SW480 (cell line): ENCODE measurements around the gene HIPK2.
A peak's percentile ranks its signal among the peaks of the same experiment; 100 is the strongest.

ENCODE experiments used
- DNase-seq: peaks from one replicate; pipeline ENCODE4 v3.0.0-alpha.2; 2016; ENCODE audit warnings: low spot score

Gene HIPK2

DNA sequence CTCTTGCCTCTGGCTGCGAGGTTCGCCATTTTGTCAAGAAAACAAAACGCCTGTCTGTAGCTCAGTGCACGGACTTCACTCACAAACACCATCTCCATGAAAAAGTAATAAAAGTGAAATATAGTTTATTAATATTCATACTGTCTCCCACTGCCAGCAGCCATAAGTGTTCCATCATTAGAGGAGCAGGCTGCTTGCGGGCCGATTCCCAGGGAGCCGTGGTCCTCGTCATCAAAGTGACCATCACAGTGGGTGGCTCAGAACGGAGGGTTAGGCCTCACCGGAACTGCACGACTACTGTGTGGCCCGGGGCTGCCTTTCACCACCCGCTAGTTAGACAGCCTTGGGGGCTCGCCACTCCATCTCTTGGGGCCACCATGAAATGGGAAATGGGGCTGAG lies 82.7 kb downstream of the HIPK2 start:
- no peak for DNase-seq

DNA sequence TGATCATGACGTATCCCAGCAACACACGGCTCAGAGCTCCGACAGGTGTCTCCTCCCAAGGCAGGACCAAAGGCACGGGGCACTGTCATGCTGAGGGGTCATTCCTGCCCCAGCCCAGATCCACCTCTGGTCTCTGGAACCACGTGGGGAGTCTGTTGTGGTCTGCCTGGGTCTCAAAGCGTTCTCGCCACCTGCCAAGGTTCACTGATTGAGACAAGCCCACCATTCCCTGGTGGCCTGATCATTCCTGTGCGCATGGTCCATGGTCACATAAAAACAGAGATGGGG lies 83.5 kb downstream of the HIPK2 start:
- DNase-seq, result no peak

DNA sequence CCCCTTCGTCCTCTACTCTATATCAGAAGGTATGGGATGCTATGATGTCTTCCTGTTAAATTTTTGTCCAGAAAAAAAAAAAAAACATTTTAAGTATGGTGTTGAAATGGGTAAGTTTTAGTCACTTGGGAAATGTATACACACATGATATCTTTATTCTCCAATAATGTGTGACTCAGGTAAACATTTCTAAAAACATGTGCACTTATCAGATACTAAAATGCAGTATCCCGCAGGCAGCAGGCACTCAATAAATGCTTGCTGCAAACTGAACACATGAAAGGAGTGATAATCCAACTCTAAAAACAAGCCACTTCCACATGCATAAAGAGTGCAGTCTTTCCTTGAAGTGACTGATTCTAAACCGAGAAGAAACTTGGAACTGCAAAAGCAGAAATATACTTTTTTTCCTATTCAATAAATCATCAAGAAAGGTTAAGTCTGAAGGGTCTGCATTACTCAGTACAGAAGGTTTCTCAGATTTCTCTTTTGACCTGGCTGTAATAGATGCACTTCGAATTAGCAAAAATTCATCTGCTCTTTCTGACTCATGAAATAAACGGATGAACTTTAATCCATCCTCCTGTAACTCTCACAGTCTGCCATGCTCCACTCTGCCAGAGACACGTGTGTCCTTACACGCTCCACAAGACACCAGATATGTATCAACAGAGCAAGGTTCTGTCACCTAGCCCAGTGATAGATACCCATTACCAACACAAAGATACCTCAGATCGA lies 84.0 kb downstream of the HIPK2 start:
- DNase-seq, result no peak

DNA sequence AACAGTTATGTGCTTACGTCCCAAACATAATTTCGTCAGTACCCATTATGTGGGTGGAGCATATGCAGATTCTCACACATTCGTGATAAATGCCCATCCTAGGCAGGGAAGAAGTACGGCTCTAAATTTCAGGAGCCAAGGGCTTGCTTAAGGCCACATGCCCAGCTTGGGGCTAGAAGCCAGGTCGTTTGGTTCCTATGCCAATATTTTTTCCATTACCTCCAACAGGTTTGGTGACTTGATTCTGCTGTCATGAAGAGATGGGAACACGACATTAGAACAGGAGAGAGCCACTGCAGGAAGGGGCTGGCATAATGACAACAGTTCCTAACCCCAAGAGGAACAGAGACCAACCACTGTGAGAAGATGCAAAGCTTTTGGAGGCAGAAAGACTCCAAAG lies 85.1 kb downstream of the HIPK2 start:
- no peak for DNase-seq

DNA sequence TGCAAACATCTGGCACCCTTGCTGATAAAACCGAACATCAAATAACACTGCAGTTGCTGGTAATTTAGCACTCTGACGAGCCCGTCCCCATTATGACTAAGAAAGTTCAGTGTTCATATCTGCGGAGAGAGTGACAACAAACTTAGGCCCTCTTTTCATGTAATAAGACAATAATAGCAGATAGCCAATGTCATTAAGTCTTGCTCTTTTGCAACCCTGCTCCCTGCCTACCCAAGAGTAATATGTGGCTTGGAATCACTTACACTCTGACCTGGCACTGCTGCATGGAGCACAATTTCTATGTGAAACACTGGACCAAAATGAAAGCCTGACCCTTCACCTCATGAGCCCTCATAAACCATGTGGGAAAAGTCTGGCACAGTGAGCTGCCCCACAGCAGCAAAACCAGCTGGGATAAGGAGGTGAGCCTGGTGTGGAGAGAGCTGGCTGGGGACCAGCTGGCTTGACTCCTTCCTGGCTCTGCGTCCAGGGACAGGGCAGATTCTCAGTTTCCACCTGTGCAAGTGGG lies 86.5 kb downstream of the HIPK2 start:
- no peak for DNase-seq

DNA sequence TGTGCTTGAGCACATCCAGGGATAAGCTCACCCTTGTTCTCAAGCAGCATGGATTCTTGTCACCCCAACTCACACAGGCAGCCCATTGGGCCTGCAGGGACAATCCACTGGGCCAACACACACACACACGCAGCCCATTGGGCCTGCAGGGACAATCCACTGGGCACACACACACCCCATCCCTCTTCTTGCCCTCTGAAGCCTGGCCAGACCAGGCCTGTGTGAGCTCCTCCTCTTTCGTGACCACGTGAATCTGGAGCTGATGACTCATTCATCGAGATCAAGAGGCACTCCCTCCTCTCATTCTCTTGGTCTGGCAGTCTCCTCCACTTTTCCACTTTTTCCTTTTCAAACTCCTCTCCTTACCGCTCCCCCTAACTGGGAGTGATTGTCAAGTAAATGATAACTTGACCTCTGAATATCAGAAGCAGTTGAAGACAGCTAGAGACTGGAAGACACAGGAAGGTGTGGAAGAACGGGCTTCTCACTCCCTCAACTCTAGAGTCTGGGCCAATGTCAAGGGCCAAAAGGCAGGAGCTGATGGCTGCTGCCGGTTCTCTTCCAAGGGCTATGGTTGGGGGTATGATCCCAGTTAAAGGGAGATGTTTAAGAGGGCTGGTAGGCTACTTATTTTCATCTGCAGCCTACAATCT lies 89.7 kb downstream of the HIPK2 start:
- DNase-seq, result peak; percentile 44

DNA sequence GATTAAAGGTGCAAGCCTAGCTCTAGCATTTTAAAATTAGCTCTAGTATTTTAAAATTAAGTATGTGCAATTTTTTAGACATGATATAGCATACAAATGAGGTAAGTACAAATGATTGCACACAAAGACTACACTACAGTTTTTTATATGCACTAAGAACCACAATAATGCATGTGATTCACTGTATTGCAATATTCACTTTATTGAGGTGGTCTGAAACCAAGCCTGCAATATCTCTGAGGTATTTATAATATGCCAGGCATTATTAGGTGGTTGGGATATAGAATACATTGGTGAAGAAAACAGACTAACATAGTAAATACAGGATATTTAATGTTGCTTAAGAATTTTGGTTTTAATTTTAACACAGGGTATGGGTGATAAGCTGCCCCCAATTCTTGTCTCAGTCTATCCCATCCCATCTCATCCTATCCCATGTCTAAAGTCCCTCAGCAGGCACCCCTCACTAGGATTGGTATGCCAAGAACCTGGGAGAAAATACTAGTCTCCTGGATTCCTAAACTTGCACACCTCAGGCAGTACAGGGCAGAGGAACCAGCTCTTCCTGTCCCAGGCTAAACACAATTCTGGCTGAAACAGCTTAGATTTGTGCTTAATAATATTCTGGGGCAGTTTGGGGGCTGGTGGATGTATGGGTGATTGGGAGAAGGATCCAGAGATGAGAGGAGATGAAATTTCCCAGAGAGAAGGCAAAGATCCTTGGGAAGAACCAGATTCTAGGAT lies 90.4 kb downstream of the HIPK2 start:
- no peak for DNase-seq

DNA sequence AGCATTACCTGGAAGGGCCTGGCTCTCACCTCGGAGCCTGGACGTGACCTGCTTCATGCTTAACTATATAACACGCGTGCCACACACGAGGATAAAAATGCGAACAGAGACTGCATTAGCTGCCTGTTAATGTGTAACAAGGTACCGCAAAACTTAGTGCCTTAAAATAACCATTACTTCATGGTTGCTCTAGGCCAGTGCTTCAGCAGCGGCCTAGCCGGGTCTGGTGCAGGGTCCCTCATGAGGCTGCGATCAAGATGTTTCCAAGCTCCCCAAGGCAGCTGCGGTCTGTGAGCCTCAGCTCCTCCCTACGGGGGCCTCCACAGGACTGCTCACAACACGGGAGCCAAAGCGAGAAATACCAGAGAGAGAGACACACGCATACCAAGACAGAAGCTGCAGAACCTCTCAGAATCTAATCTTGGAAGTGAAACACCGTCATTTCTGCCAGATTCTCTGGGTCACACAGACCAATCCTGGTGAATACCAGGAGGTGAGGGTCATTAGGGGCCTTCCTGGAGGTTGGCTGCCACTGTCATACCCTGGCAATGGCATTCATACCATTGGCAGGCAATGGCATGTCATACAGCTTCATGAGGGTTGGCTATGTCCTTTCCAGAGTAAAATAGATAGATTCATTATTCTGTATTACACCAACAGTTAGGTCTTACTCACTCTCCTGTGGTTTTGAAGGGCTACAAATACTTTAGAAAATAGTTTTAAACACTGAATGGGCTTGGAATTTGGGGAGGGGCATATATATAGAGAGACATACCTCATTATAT lies 94.5 kb downstream of the HIPK2 start:
- no peak for DNase-seq

DNA sequence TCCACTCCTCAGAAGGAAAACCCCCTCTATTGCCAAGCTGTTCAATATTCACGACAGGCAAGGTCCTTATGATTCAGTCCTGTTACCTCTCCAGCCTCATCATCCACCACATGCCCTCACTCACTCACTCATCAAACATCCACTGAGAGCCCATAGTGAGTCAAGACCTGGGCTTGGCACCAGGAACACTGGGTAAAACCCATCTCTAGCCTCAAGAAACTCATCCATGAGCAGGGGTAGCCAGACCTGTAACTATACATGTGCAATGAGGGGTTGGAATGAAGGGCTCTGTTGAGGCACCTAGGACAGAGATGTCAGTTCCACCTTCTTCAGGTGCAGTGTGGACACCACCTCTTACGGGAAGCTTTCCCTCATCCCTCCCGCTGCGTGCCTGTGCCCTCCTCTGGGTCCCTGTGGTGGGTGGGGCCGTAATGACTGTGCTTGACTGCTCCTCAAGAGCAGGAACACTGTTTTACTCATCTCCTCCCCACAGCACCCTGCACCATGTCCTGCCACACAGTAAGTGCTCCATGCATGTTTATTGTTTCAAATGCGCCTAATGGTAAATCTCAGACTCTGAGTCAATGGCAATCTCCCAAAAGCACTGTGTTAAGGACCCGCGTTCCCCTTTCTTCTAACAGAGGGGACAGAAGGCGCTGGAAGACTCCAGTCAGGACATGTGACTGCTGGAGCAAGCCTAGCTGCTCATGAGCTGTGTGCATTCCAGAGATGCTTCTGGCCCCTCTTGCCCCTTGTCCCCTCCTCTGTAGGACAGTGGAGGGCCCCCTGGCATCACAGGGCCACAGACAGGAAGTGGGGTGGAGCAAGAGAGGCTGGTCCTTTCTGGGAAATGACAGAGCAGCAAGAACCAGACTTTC lies 95.4 kb downstream of the HIPK2 start:
- DNase-seq, result no peak

DNA sequence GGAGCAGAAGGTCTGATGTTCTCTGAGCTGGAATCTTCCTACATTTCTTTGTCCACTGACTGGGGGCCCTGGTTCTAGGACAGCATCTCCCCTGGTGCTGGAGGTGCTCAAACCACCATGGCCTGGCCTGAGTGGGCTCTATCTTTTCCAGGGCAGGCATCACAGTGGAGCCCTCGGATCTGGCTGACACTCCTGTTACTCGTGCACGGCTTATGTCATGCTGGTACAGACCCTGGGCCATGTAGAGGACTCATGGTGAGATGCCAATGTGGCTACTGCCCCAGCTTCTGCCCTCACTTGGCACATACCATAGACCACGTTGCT lies 96.0 kb downstream of the HIPK2 start:
- DNase-seq, result no peak

DNA sequence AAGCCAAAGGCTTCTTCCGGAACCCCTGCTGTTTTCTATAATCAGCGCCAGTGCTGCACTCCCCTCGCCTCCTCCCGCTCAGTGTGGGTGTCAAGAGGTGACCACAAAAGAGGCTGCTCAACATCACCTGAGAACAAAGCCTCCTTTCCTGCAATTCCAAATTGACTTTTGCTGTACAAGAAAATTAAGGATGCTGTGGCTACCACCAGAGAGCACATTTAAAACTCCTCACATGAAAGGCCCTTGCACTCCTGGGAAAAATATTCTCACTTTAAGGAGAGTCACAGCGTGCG lies 96.4 kb downstream of the HIPK2 start:
- DNase-seq, result peak; percentile 14

DNA sequence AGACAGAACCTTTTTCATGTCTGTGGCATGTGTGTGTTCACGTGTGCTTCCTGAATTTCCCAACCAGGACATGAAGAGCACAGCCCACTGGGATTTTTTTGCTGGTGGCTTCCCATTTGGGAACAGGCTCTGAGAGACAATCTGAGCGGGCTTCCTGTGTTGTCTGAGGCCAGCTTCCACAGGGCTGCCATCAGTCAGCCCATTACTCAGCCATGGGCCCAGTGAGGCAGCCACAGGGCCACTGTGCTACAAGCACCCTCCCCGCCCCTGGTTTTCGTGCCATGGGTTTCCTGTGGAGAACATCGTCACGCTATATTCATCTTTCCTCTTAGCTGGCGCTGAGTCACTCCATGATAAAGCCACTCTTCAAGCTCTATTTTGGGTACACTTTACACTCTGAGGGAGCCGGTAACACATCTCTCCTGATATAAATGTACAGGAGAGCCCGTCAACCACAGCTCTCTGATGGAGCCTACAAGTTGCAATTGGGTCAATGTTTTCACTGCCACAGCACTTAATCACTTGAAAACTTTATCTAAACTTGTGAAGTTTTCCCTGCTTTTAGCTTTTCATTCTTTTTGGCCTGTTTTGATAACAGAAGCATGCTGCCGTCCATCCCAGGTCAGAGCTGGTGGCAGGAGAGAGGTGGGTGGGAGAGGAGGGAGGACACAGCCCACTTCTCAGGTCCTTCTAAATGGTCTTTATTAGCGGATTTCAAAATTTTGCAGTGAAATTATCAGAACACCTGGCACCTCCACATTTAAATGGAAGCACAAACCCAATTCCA lies 96.9 kb downstream of the HIPK2 start:
- DNase-seq, result peak; percentile 37

DNA sequence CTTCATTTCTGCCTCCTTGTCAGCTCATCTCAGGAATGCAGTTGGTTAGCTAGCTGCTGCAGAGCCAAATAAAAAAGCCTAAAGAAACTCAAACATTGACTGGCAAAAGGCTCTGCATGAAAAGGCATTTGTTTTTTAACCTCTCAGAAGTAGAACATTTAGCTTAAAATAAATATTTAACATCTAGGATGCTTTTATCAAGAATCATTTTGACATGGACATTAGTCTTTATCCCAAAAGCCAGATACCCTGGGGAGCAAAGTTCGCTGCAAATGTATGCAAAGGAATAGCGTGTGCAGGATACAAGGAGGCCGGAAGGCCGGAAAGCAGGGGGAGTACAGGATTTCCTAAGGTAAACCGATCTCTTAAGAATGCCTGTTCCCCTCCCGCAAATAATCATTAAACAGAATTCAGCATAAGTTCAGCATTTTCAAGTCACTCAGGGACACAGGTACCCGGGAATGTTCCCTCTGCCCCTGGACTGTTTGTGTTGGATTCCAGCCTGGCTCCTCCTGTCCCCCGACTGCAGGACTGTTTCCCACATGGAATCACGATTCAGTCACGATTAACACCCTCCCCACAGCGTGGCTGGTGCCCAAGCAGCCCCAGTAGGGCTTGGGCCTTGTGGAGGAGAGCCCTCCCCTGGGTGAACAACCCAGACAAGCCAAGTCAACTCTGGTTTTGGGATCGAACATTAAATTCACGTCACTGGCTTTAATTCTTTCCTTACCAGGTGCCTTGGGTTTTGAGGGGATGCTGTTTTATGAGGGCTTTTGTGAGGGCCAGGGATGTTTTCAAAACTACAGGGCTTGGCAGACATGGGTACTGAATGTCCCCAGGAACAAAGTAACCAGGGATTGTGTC lies 97.8 kb downstream of the HIPK2 start:
- no peak for DNase-seq

DNA sequence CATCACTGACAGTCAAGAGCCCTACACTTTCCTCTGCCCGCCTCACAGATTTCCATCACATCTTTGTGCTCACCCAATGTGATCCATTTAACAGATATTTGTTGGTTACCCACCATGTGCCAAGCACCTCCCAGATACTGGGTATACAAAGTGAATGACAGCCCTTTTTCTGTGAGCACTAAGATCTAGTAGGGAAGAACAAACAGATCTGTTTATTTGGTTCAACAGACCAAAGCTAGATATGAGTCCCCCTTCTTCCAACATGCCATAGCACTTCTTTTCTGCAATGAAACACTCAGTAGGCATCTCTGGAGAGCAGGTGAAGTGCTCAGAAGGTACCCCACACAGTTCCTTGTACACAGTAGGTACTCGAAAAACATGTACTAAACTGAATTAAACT lies 101.4 kb downstream of the HIPK2 start:
- no peak for DNase-seq

DNA sequence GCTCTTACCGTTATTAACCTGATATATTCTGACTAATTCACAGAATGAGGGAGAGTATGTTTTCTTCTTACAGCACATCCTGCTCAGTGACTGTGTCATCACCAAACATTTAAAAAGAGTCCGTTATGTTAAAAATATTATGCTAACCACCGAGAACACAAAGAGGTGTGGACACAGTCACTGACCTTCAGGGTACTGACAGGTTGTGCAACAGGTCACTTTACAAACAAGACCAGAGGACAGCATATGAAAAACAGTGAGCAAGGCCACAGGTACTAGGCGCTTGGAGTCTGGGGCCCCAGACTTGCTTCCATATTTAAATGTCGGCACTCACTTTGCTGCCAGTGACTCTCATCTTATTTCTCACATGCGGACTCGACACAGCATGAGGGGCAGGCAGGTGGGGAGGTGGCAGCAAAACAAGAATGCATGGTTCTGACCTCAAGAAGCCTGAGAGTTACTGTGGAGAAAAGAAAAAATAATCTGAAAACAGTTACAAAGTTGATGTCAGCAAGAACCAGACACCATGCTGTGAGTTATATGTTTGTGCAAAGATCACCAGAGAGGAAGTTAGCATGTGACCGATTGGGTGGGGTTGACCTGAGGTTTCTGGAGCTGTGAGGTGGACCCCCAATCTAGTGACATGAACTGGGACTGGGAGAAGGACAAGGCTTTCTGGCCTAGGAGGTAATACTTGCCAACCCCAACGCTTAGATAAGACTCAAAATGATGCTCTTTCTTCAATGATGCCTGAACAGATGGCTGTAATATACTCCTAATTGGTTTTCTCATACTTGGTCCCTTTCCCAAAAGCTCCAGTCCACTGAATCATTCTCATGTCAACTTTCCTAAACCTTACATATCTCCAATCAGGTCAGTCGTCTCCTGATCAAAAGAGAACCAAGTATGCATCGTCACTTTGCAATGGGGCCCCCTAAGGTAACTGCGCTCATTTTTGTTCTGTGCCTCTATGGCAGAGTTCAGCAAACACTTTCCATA lies 102.4 kb downstream of the HIPK2 start:
- DNase-seq, result no peak

DNA sequence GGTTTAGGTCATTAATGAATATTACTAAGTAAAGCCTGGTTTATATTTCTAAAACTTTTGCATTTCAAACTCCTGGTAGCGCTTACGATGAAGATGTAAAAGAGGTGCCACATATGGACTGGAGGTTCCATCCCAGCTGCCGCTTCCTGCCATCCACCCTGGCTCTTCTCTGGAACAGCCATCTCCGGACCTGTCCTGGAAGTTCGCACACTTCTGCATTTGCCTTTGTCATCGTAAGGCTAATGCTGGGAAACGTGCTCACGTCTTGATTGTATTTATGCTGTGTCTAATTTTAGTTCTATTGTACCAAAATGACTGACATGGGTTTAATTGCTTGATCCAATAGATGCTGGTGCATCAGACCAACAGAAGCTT lies 103.1 kb downstream of the HIPK2 start:
- no peak for DNase-seq

DNA sequence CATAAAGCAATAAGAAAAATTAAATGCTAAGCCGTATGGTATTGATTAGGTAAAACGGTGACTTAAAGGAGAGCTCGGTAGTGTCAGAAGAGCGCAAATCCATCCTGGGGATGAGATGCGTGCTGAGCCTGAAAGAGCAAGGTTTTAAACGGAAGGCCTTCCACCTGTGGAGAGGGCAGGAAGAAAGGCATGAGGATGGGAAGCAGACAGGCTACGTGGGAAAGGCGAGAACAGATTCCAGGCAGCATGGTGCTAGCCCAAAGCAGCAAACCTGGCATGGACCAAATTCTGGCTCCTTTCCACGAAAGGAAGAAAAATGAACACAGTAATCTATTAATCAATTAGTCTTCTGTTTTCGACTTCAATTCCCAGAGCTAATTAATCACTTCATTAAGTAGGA lies 103.5 kb downstream of the HIPK2 start:
- no peak for DNase-seq

DNA sequence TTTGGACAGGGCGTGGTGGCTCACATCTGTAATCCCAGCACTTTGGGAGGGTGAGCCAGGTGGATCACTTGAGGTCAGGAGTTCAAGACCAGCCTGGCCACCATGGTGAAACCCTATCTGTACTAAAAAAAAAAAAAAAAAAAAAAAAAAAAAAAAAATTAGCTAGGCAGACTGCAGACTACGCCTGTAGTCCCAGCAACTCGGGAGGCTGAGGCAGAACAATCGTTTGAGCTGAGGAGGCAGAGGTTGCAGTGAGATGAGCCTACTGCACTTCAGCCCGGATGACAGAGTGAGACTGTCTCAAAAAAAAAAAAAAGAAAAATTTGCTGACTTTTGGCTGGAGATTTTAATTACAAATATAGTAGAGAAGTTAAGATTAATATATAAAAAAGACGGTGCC lies 104.0 kb downstream of the HIPK2 start:
- DNase-seq, result no peak

DNA sequence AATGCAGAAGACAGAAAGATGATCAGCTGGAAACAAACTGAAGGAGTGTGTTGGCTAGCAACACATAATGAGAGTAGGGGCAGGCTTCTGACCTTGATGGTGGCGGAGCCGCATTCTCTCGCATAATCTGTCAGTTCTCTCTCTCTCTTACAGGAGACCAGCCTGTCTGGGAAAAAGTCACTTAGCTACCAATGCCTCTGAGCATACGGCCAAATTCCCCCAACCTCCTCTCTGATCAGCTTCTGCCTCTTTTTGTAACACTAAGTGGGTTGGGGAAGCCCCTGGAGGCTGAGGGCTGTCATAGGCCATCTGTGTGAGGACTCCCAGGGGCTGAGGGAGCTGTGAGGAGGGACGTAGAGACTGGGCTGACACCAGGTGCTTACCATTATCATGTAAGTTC lies 104.6 kb downstream of the HIPK2 start:
- DNase-seq, result no peak
